Measurements from ENCODE around the gene HS3ST6.
"Not testable (repeated sequence)": the region's sequence is repeated elsewhere in the genome, so short reads cannot be mapped to it uniquely, and the experiment has no call there.

The HS3ST6 gene

DNA sequence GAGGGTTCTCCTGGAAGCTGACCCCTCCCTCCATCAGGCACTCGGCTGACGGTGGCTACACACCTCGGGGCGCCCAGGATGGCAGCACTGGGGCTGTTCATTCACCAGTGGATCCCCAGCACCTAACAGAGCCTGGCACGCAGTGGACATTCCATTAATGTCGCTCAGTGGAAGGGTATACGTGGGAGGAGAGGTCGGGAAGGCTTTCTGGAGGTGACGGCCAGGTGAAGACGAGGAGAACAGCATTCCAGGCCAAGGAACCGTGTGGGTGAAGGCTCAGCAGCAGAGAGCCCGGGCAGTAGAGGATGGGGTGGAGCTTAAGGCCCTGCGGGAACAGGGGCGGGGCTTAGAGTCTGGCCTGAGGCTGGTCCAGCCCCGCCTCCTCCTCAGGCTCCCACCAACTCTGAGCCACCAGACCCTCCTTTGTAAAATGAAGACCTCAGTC is 2.5 kb upstream of the HS3ST6 start:
- TF ChIP-seq CTCF (IDR thresholded peaks at IDR 0.05; ENCODE audit: insufficient read depth, low read depth, low read length, missing control alignments), result no peak
- H3K4me3 ChIP-seq (ENCODE audit: low read depth, low read length), result no peak overlapping the region
- DNase-seq (ENCODE audit: low read depth), result peak; percentile 29

DNA sequence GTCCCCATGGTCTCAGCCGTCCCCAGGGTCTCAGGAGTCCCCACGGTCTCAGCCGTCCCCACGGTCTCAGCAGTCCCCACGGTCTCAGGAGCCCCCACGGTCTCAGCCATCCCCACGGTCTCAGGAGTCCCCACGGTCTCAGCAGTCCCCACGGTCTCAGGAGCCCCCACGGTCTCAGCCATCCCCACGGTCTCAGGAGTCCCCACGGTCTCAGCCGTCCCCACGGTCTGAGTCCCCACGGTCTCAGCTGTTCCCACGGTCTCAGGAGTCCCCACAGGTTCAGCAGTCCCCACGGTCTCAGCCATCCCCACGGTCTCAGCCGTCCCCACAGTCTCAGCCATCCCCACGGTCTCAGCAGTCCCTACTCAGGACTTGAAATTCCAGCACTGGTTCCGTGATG is 1.9 kb upstream of the HS3ST6 start:
- H3K4me3 ChIP-seq (ENCODE audit: low read depth, low read length); DNase-seq (ENCODE audit: low read depth): not testable (repeated sequence)

DNA sequence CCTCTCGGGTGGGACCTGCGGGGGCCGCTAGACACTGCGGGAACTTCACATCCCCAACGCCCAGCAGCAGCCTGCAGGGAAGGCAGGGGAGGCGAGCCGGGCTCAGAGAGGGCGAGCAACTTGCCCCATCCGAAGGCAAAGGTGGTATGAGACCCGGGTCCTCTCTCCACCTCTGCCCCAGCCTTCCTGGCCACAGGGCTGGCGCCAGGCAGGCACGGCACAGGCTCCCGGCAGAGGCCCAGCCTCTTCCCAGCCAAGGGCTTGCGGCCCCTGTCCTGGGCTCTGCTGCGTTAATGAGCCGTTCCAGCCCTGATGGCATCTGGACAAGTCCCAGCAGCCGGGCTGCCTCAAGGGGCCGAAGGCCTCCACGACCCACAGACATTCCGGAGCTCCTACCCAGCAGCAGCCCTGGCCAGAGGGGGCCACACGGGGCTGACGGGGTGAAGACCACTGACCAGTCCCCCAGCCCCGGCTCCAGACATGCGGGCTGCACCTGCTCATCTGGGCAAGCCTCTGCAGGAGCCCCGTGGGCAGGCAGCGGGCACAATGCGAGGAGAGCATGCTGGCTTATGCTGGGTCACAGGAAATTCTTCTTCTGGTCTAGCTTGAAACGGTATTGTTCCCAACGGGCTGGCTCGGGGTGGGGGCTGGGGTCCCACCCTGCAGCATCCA is 1.2 kb upstream of the HS3ST6 start:
- no peak for DNase-seq (ENCODE audit: low read depth)

DNA sequence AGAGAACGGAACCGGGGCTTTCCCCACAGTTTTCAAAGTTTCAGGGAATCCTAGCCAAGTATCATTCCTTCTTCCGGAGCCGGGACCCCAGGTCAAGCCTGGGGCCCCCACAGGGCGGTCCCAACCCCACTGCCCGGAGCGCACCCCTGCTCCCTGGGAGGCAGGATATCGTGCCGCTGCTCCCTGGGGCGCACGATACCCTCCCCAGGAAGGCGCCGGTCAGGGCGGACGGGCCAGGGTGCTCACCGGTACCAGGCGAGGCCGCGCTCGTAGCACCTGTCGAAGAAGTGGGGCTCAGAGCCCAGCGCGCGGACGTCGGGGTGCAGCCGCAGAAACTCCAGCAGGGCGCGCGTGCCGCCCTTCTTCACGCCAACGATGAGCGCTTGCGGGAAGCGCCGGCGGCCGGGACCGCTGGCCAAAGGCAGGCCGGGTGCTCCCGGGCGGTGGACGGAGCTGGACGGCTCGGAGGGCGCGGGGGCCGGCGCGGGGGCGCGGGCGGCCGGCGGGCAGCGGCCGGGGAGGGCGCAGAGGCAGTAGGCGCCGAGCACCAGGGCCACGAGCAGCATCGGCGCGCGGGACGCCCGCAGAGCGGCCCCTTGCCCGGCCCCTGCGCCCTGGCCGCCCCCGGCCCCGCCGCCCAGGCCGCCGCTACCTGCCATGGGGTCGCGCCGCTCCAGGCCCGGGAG is 407 bp downstream of the HS3ST6 start:
- H3K4me3 ChIP-seq (ENCODE audit: low read depth, low read length), result no peak overlapping the region
- no peak for TF ChIP-seq CTCF (IDR thresholded peaks at IDR 0.05; ENCODE audit: insufficient read depth, low read depth, low read length, missing control alignments)
- DNase-seq (ENCODE audit: low read depth), result no peak

More for the DNA sequence above, 1.2 kb upstream of the HS3ST6 start:
- TF ChIP-seq CTCF (IDR thresholded peaks at IDR 0.05; ENCODE audit: insufficient read depth, low read depth, low read length, missing control alignments), result no peak
- no peak overlapping the region for H3K4me3 ChIP-seq (ENCODE audit: low read depth, low read length)

DNA sequence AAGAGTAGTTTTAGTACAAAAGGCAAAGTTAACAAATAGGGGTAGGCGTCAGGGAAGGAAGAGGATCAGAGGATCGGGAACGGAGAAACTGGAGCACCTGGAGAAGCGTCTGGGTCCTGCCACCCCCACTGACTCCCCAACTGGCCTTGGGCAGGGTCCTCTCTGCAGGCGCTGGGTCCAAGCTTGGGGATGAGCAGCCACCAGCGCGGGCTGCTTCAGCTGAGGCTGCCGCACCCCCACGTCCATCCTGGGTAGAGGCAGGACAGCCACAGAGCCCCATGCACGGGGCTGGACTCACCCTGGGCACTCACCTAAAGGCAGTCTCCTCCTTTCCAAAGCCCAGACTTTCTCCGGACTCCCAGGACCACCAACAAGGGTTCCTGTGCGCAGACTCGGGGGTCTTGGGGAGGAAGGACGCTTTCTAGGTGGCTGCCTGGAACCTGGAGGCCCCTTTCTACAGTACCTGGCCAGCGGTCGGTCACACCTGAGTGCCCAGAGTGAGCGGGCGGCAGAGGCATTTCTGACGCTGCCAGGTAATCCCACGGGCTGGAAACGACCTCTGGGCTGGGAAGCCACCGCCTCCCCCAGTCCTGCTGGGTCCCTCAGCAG is 1.1 kb downstream of the HS3ST6 start:
- DNase-seq (ENCODE audit: low read depth), result no peak
- no peak overlapping the region for H3K4me3 ChIP-seq (ENCODE audit: low read depth, low read length)
- no peak for TF ChIP-seq CTCF (IDR thresholded peaks at IDR 0.05; ENCODE audit: insufficient read depth, low read depth, low read length, missing control alignments)

DNA sequence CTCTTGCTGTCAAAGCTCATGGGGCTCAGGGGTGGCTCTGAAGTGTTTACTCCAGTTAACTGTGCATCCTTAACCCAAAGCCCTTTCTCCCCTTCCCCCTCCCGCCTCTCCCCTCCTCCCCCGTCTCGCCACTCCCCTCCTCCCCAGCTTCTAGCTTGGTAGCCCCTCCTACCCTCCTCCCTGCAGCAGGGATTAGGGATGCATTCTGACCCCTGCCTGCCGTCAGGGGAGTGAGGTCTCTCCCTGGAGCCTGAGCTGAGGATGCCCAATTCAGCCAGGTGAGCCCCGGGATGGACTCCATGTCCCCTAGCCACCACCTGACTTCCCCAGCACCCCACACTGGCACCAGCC is 1.6 kb downstream of the HS3ST6 start:
- TF ChIP-seq CTCF (IDR thresholded peaks at IDR 0.05; ENCODE audit: insufficient read depth, low read depth, low read length, missing control alignments), result no peak
- no peak for DNase-seq (ENCODE audit: low read depth)
- H3K4me3 ChIP-seq (ENCODE audit: low read depth, low read length), result no peak overlapping the region

DNA sequence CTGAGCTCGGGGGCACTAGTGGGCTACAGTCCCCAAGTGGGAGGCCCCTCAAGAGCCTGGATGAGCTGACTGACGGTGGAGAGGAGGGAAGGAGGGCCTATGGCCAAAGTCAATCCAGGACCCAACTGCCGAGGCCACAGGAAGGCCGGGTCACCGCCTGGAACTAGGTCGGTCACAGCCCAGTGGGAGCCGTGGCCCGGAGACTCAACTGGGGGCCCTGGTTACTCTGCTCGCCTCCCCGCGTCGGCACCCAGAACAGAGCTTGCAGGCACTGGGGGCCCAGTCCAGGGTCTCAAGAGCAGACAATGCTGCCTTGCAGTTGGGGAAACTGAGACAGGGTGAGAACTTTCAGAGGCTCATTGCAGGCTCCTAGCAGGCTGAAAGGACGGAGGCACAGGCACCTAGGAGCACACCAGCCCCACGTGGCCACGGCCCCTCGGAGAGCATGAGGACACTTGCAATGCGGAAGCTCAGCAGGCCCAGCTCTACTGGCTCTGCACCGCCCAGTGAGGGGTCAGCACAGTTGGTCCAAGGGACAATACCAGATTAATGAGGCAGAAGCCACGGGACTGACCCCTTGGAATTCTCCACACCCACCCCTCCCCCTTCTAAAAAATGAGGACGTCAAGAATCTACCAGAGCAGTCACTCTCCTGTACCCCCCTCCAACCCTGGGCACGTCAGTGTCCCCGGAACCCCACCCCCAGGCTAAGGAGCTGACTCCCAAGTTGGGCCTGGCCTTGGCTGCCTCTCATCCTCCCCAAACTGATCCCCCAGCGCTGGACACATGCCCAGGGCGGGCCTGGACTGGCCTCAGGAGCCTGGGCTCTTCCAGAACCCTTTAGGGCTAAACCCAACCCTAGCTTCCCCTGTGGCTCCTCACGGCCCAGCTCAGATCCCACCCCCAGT is 2.2 kb downstream of the HS3ST6 start:
- DNase-seq (ENCODE audit: low read depth), result no peak
- TF ChIP-seq CTCF (IDR thresholded peaks at IDR 0.05; ENCODE audit: insufficient read depth, low read depth, low read length, missing control alignments), result no peak

More for the DNA sequence above, 2.2 kb downstream of the HS3ST6 start:
- no peak overlapping the region for H3K4me3 ChIP-seq (ENCODE audit: low read depth, low read length)

Measured in GM12865 (cell line).